GM23338 (cell line): Measurements from ENCODE around the gene KIAA1328. TPM values are rescaled to one million over a fixed set of nuclear protein-coding genes. Genes with fewer than 3 reads are reported as not detected.

Experiments
- ATAC-seq: fragments of 200-7000 bp; cut with Tn5 transposase; 3 replicates; pipeline ENCODE4 v1.9.1; 2020
- DNase-seq: peaks from one replicate; pipeline ENCODE4 v3.0.0-alpha.2; 2015; ENCODE audit warnings: low spot score
- H2AFZ ChIP-seq: fragments of 200-600 bp; sonication (generic); 2 replicates; pipeline ENCODE4 v1.8.0; 2016; ENCODE audit warnings: antibody characterized with exemption, mild to moderate bottlenecking, moderate library complexity
- H3F3A ChIP-seq: fragments of 200-600 bp; sonication (generic); replicated peaks from 2 replicates; pipeline ENCODE4 v1.8.0; 2017; ENCODE audit warnings: antibody characterized with exemption, mixed run types, low read depth
- H3K27ac ChIP-seq: fragments of 200-600 bp; sonication (generic); 2 replicates; pipeline ENCODE4 v1.6.1; 2016; ENCODE audit warnings: low read depth
- H3K27me3 ChIP-seq: fragments of 200-600 bp; sonication (generic); 2 replicates; pipeline ENCODE4 v1.8.0; 2016; ENCODE audit warnings: mild to moderate bottlenecking, mixed run types, moderate library complexity; ENCODE audit not compliant: insufficient read depth
- H3K36me3 ChIP-seq: fragments of 200-600 bp; sonication (generic); 2 replicates; pipeline ENCODE4 v1.8.0; 2016; ENCODE audit warnings: mild to moderate bottlenecking; ENCODE audit not compliant: insufficient read depth
- H3K4me1 ChIP-seq: fragments of 200-600 bp; sonication (generic); 2 replicates; pipeline ENCODE4 v1.8.0; 2016; ENCODE audit warnings: mild to moderate bottlenecking, moderate library complexity; ENCODE audit not compliant: insufficient read depth
- H3K4me2 ChIP-seq: fragments of 200-600 bp; sonication (generic); 2 replicates; pipeline ENCODE4 v1.7.1; 2017; ENCODE audit warnings: mixed run types
- H3K4me3 ChIP-seq: fragments of 200-600 bp; sonication (generic); 2 replicates; pipeline ENCODE4 v1.6.1; 2016; ENCODE audit warnings: mixed run types
- H3K79me2 ChIP-seq: fragments of 200-600 bp; sonication (generic); replicated peaks from 2 replicates; pipeline ENCODE4 v1.8.0; 2017; ENCODE audit warnings: mild to moderate bottlenecking; ENCODE audit not compliant: insufficient read depth
- H3K9me2 ChIP-seq: fragments of 200-600 bp; sonication (generic); 2 replicates; pipeline ENCODE4 v1.8.0; 2017; ENCODE audit not compliant: insufficient read depth
- H4K20me1 ChIP-seq: fragments of 200-600 bp; sonication (generic); replicated peaks from 2 replicates; pipeline ENCODE4 v1.8.0; 2017; ENCODE audit warnings: mild to moderate bottlenecking; ENCODE audit not compliant: insufficient read depth
- H3K27ac Mint-ChIP-seq: 2 replicates; pipeline ENCODE4 v1.8.0; 2020; ENCODE audit warnings: inconsistent platforms, mild to moderate bottlenecking, moderate library complexity, mixed read lengths
- H3K27me3 Mint-ChIP-seq: 3 replicates; pipeline ENCODE4 v1.8.0; 2022; ENCODE audit warnings: low read depth, mild to moderate bottlenecking, moderate library complexity, mixed read lengths, inconsistent platforms; ENCODE audit not compliant: insufficient read depth, poor library complexity
- H3K36me3 Mint-ChIP-seq: 3 replicates; pipeline ENCODE4 v1.8.0; 2021; ENCODE audit warnings: low read depth, mild to moderate bottlenecking, inconsistent platforms, moderate library complexity, mixed read lengths
- H3K4me1 Mint-ChIP-seq: 3 replicates; pipeline ENCODE4 v1.8.0; 2020; ENCODE audit warnings: mild to moderate bottlenecking, inconsistent platforms, mixed read lengths
- H3K4me3 Mint-ChIP-seq: 3 replicates; pipeline ENCODE4 v1.8.0; 2021; ENCODE audit warnings: moderate library complexity, mild to moderate bottlenecking, inconsistent platforms, mixed read lengths
- H3K9me3 Mint-ChIP-seq: 3 replicates; pipeline ENCODE4 v1.8.0; 2020; ENCODE audit warnings: moderate library complexity, mild to moderate bottlenecking, inconsistent platforms, mixed read lengths
- CREB1 ChIP-seq: fragments of 250-450 bp; sonication (Bioruptor Pico); IDR thresholded peaks from 2 replicates; pipeline ENCODE4 v1.5.0; 2020; ENCODE audit warnings: low read depth, mild to moderate bottlenecking, moderate library complexity
- ETS1 ChIP-seq: IDR thresholded peaks from 2 replicates; pipeline ENCODE4 v1.6.1; 2016; ENCODE audit warnings: antibody characterized with exemption
- EZH2 ChIP-seq: fragments of 200-600 bp; sonication (generic); IDR thresholded peaks from one replicate; pipeline ENCODE4 v1.8.0; 2017; ENCODE audit warnings: antibody characterized with exemption, mild to moderate bottlenecking, low read depth; ENCODE audit not compliant: unreplicated experiment
- EZH2phosphoT487 ChIP-seq: fragments of 200-600 bp; sonication (generic); IDR thresholded peaks from one replicate; pipeline ENCODE4 v1.8.1; 2018; ENCODE audit warnings: antibody characterized with exemption; ENCODE audit not compliant: unreplicated experiment
- JUNB ChIP-seq: IDR thresholded peaks from one replicate; pipeline ENCODE4 v1.6.1; 2016; ENCODE audit warnings: antibody characterized with exemption; ENCODE audit not compliant: unreplicated experiment
- NANOG ChIP-seq: IDR thresholded peaks from 2 replicates; pipeline ENCODE4 v1.6.1; 2016; ENCODE audit warnings: antibody characterized with exemption, borderline replicate concordance
- POLR2AphosphoS5 ChIP-seq: IDR thresholded peaks from 2 replicates; pipeline ENCODE4 v1.6.1; 2016; ENCODE audit warnings: antibody characterized with exemption, low read depth
- STAT1 ChIP-seq: IDR thresholded peaks from one replicate; pipeline ENCODE4 v1.6.1; 2016; ENCODE audit warnings: antibody characterized with exemption; ENCODE audit not compliant: unreplicated experiment
- ZNF114 ChIP-seq: fragments of 250-450 bp; sonication (Bioruptor Pico); IDR thresholded peaks from 2 replicates; pipeline ENCODE4 v1.5.0; 2020; ENCODE audit warnings: mild to moderate bottlenecking, moderate library complexity
- ZNF331 ChIP-seq: fragments of 250-450 bp; sonication (Bioruptor Pico); IDR thresholded peaks from 2 replicates; pipeline ENCODE4 v1.5.0; 2020; ENCODE audit warnings: low read depth, mild to moderate bottlenecking, moderate library complexity
- ZNF462 ChIP-seq: fragments of 250-450 bp; sonication (Bioruptor Pico); IDR thresholded peaks from 2 replicates; pipeline ENCODE4 v1.5.0; 2020; ENCODE audit warnings: mild to moderate bottlenecking, moderate library complexity
- polyA plus RNA-seq: library from polyadenylated mRNA; unstranded; fragments of >200 nt; fragmentation: Nextera tagmentation; extraction: Ambion mirVana; gene quantifications from 2 replicates; pipeline ENCODE4 v1.2.1, GENCODE V29; 2016
- total RNA-seq: library from RNA; depleted of rRNA; stranded (reverse); fragments of >200 nt; shearing (Covaris generic); gene quantifications from 2 replicates; pipeline ENCODE4 v1.2.3, GENCODE V29; 2014
- TF ChIP-seq, protein P1 (sequence below), 2 experiments: fragments of 200-600 bp in 1 of 2; sonication (generic) in 1 of 2; conservative IDR thresholded peaks; 2 replicates each; pipeline versions ENCODE4 v1.5.1 to v1.6.1; 2016 to 2017; ENCODE audit warnings: antibody characterized with exemption in 2 of 2, low read depth in 2 of 2, mild to moderate bottlenecking in 2 of 2, moderate library complexity in 1 of 2
- TF ChIP-seq, protein P2 (sequence below): IDR thresholded peaks from one replicate; pipeline ENCODE4 v1.6.1; 2018; ENCODE audit warnings: antibody characterized with exemption; ENCODE audit not compliant: unreplicated experiment

Gene KIAA1328
- total and polyA plus RNA-seq, 2 experiments from 2014 or later, result 5.2 to 8.4 TPM

GRCh38 chr18:37244618-37245017 is 415.7 kb downstream of the KIAA1328 start:
- H3K9me3 Mint-ChIP-seq, result no peaks in the 10 kb centered on the region
- H3K4me1 Mint-ChIP-seq, result peaks cover 26% of the 10 kb centered on the region
- Histone ChIP-seq H3K4me3 (no peak overlapping the region), H3K9me2 (no peaks in the 10 kb centered on the region), H4K20me1 (peaks cover 18% of the 10 kb centered on the region; the same call in 1 of the 2 replicates), H2AFZ (no peak overlapping the region), H3F3A (no peaks in the 10 kb centered on the region), H3K27ac (no peak overlapping the region), H3K27me3 (peaks cover 33% of the 10 kb centered on the region), H3K79me2 (no peaks in the 10 kb centered on the region), H3K4me2 (no peak overlapping the region), H3K4me1 (no peaks in the 10 kb centered on the region), H3K36me3 (no peaks in the 10 kb centered on the region)
- TF ChIP-seq POLR2AphosphoS5 (no peak), EZH2 (no peak), NANOG (no peak), ETS1 (no peak), ZNF114 (CRISPR knock-in tag) (no peak), STAT1 (no peak), ZNF462 (CRISPR knock-in tag) (no peak), JUNB (no peak), ZNF331 (CRISPR knock-in tag) (no peak), CREB1 (CRISPR knock-in tag) (no peak), EZH2phosphoT487 (no peak)
- TF ChIP-seq, protein P1, sequence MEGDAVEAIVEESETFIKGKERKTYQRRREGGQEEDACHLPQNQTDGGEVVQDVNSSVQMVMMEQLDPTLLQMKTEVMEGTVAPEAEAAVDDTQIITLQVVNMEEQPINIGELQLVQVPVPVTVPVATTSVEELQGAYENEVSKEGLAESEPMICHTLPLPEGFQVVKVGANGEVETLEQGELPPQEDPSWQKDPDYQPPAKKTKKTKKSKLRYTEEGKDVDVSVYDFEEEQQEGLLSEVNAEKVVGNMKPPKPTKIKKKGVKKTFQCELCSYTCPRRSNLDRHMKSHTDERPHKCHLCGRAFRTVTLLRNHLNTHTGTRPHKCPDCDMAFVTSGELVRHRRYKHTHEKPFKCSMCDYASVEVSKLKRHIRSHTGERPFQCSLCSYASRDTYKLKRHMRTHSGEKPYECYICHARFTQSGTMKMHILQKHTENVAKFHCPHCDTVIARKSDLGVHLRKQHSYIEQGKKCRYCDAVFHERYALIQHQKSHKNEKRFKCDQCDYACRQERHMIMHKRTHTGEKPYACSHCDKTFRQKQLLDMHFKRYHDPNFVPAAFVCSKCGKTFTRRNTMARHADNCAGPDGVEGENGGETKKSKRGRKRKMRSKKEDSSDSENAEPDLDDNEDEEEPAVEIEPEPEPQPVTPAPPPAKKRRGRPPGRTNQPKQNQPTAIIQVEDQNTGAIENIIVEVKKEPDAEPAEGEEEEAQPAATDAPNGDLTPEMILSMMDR (conservative IDR thresholded peaks at IDR 0.05; ENCODE audit: low read depth in 2 of 2), result no peak
- TF ChIP-seq, protein P2, sequence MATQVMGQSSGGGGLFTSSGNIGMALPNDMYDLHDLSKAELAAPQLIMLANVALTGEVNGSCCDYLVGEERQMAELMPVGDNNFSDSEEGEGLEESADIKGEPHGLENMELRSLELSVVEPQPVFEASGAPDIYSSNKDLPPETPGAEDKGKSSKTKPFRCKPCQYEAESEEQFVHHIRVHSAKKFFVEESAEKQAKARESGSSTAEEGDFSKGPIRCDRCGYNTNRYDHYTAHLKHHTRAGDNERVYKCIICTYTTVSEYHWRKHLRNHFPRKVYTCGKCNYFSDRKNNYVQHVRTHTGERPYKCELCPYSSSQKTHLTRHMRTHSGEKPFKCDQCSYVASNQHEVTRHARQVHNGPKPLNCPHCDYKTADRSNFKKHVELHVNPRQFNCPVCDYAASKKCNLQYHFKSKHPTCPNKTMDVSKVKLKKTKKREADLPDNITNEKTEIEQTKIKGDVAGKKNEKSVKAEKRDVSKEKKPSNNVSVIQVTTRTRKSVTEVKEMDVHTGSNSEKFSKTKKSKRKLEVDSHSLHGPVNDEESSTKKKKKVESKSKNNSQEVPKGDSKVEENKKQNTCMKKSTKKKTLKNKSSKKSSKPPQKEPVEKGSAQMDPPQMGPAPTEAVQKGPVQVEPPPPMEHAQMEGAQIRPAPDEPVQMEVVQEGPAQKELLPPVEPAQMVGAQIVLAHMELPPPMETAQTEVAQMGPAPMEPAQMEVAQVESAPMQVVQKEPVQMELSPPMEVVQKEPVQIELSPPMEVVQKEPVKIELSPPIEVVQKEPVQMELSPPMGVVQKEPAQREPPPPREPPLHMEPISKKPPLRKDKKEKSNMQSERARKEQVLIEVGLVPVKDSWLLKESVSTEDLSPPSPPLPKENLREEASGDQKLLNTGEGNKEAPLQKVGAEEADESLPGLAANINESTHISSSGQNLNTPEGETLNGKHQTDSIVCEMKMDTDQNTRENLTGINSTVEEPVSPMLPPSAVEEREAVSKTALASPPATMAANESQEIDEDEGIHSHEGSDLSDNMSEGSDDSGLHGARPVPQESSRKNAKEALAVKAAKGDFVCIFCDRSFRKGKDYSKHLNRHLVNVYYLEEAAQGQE, result no peak
- no peak overlapping the region for H3K27ac Mint-ChIP-seq
- no peak for DNase-seq
- H3K4me3 Mint-ChIP-seq, result no peak overlapping the region
- peaks cover 18% of the 10 kb centered on the region for H3K27me3 Mint-ChIP-seq
- no peaks in the 10 kb centered on the region for H3K36me3 Mint-ChIP-seq
- ATAC-seq, result peak; percentile 17; the same call in 1 of the 3 replicates
